KBM-7 (cell line): ENCODE measurements around the gene KCNIP3.

ENCODE experiments used
- DNase-seq: peaks from one replicate; pipeline ENCODE4 v3.0.0-alpha.2; 2015
- in situ Hi-C: fragments of 300-500 bp; cut with MboI; formaldehyde crosslinking; loops from 2 replicates; pipeline ENCODE4 v1.14.3; 2020; ENCODE audit warnings: low sequenced_read_pairs, low pct_unique_long_range_greater_than_20kb, mixed read lengths

KCNIP3 gene

DNA sequence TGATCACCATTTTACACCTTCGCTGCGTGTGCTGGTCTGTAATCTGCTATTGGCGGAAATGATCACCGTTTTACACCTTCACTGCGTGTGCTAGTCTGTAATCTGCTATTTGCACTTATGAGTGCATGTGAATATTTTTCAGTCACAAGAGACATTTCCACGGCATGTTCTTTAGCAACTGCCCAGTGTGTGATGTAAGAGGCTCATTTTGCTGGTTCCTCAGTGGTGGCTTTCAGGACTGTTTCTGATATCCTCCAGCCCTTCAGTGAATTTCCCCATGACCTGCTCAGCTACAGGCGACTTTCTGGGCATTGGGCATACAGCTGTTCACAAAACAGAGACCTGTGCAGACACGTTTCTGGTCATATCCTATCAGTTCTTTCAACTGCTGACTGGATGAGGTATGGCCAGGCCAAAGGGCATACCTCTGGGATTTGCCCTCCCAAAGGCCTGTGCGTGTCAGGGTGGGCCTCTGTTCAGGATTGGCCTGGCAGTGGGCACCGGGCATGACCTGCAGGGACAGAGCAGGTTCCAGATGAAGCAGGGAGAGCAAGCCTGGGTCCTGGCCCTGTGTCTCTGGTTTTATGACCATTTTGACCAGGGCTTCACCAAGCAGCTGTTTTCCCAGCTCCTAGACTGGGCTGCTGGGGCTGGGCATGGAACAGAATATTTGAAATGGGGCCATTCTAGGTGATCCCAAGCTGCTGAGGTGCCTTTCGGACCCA lies 23.4 kb upstream of the KCNIP3 start:
- no peak for DNase-seq
- in situ Hi-C loops, result no loop called here

GRCh38 chr2:95274291-95275150 lies 22.6 kb upstream of the KCNIP3 start, which contains the start of gene PROM2:
Gene PROM2 (plus strand): TSS chr2:95274449. CDS start chr2:95274586, 137 bp downstream.
- DNase-seq, result no peak
- in situ Hi-C loops, result no loop called here

DNA sequence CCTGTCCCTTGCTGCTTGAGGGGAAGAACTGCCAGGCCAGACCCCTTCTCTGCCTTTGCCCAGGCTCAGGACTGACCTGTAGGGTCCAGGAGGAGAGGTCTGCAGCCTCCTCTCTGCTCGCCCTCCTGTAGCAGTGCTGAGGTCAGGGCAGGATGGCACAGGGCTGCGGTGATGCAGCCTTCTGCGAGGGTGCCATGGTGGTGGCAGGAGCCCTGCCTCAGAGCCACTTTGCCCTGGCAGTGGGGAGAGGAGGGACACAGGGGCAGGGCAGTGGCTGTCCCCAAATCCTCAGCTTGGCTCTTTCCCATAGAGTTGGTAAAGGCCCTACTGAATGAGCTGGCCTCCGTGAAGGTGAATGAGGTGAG lies 22.0 kb upstream of the KCNIP3 start:
- DNase-seq, result no peak
- in situ Hi-C loops, result no loop called here

DNA sequence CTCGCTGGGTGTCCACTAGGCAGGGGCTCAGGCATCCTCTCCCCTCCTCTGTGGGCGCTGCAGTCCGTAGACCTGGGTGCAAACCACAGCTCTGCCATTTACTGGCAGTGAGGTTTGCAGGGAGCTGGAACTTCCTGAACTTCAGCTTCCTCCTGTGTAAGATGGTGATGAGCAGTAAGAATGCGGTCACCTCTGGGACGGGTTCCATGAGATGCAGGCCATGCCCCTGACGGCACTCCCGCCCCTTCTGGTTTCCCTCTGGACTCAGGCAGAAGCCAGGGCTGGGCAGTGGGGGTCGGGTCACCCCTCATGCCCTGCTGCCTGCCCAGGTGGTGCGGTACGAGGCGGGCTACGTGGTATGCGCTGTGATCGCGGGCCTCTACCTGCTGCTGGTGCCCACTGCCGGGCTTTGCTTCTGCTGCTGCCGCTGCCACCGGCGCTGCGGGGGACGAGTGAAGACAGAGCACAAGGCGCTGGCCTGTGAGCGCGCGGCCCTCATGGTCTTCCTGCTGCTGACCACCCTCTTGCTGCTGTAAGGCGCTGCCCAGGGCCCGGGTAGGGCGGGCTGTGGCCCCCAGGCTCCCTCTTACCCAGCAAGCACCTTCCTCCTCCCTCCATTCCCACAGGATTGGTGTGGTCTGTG lies 21.4 kb upstream of the KCNIP3 start:
- in situ Hi-C loops, result no loop called here
- no peak for DNase-seq

DNA sequence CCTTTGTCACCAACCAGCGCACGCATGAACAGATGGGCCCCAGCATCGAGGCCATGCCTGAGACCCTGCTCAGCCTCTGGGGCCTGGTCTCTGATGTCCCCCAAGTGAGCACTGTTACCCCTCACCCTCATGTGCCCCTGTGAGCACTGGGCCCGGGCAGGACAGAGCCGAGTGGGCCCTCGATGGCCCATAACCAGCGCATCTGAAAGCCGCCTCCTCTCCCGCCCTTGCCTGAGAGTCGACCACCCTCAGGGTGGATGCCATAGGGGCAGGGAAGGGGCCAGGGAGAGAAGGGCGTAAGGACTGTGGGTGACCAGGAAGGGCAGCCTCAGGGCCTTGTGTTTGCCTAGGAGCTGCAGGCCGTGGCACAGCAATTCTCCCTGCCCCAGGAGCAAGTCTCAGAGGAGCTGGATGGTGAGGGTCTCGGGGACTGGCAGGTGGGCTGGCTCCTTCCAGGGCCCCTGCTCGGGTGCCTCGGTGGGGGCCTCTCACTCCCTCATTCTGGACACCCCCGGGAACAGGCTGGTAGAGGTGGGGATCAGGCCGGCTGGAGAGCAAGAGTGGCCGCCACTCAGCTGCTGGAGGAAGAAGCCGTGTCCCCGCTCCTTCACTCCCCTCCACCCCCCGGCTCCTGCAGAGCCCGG lies 20.8 kb upstream of the KCNIP3 start:
- no peak for DNase-seq
- in situ Hi-C loops, result no loop called here

GRCh38 chr2:95276888-95277245 lies 20.3 kb upstream of the KCNIP3 start:
- in situ Hi-C loops, result no loop called here
- DNase-seq, result no peak

DNA sequence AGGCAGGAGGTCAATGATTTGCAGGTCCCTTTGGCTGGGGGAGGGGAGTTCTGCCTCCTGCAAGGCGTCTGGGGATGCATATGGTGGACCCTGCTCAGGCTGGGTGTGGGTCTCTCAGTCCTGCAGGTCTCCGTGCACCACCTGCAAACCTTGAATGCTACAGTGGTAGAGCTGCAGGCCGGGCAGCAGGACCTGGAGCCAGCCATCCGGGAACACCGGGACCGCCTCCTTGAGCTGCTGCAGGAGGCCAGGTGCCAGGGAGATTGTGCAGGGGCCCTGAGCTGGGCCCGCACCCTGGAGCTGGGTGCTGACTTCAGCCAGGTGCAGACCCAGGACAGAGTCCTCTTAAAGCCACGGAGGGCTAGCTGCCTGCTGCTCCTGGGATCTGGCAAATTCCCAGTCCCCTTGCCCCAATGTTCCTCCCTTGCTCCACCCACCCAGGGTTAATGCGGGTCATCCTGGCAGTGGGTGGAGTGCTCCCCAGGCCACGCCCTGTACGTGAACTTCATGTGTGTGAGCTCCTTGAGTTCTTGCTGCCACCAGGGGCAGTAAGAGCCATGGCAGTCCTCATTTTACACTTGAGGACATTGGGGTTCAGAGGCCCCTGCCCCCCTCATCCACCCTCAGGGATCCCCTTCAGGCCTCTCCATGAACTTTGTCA lies 19.8 kb upstream of the KCNIP3 start:
- in situ Hi-C loops, result no loop called here
- no peak for DNase-seq

DNA sequence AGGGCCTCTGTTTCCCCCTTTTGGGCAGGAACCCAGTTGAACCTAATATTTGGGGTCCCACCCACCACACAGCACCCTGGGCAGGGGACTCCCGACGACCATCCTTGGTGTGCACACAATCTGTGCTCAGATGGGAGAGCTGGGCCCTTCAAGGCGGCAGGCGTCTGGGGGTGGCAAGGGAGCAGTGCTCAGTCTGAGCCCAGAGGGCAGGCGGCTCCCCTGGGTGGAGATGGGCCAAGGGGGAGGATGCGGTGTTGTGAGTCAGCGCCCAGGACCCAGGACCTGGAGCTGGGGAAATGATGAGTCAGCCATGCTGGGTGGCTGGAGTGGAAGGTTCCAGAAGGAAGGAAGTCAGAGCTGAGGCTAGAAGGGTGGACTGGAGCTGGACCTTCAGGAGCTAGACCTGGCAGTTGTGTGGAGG lies 19.1 kb upstream of the KCNIP3 start:
- in situ Hi-C loops, result no loop called here
- no peak for DNase-seq

DNA sequence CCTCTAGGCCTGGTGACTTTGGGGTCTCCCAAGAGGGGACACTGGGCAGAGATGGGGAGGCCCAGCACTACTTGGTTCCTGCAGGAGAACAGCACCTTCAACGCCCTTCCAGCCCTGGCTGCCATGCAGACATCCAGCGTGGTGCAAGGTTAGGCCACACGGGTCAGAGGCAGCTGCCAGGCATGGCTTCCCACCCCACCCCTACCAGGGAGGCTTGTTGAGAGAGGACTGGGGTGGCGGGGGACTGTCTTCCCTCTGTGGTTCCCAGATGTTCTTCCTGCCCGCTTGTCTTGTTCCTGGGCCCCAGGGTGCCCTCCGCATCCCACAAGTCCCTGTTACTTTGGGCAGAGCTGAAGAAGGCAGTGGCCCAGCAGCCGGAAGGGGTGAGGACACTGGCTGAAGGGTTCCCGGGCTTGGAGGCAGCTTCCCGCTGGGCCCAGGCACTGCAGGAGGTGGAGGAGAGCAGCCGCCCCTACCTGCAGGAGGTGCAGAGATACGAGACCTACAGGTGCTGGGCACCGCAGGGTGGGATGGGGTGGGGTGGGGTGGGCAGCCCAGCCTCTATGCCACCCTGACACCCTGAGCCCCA lies 18.4 kb upstream of the KCNIP3 start:
- in situ Hi-C loops, result no loop called here
- DNase-seq, result no peak

DNA sequence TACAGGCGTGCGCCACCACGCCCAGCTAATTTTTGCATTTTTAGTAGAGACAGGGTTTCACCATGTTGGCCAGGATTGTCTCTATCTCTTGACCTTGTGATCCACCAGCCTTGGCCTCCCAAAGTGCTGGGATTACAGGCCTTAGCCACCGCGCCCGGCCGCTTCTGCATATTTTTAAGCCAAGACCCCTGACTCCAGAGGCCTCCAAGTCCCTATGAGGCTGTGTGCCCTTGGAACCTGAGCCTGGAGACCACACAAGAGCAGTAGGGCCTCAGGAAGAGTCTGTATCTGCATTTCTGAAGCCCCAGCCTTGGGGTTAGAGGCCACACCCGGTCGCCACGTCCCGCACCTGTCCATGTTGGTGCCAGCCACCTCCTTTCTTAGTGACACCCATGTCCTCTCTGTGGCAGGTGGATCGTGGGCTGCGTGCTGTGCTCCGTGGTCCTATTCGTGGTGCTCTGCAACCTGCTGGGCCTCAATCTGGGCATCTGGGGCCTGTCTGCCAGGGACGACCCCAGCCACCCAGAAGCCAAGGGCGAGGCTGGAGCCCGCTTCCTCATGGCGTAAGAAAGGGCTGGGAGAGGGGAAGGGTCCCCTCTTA lies 17.6 kb upstream of the KCNIP3 start:
- in situ Hi-C loops, result no loop called here
- DNase-seq, result no peak

GRCh38 chr2:95281071-95281470 lies 16.1 kb upstream of the KCNIP3 start:
- in situ Hi-C loops, result no loop called here
- no peak for DNase-seq

DNA sequence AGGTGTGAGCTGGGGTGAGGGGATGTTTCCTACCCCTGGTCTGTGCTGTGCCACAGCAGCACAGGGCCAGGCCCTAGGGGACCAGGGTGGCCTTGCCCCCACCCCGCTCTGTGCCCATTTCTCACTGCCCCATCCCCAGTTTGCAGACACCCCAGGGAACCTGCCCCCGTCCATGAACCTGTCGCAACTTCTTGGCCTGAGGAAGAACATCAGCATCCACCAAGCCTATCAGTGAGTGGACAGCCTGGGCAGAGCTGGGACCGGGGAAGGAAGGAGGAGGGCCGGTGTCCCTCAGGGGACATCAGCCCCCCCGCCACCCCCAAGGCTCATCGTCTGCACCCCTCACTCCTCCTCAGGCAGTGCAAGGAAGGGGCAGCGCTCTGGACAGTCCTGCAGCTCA lies 15.4 kb upstream of the KCNIP3 start:
- no peak for DNase-seq
- in situ Hi-C loops, result no loop called here

DNA sequence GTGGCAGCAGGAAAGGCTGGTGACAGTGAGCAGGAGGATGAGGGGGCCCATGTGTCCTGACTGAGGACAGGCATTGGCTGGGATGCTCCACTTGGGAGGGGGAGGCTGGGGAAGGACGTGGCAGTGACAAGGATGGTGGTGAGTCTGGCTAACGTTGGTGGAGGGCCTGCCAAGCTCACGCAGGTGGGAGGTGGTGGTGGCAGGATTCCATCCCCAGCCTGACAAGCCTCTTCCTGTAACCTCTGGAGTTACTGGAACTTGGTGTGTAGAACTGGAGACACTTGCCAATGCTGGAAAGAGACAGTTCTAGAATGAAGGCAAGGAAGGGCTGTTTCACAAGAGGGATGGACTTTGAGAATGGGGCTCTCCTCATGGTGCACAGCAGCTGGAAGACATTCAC lies 14.7 kb upstream of the KCNIP3 start:
- no peak for DNase-seq
- in situ Hi-C loops, result no loop called here

GRCh38 chr2:95283562-95283961 lies 13.6 kb upstream of the KCNIP3 start:
- DNase-seq, result no peak
- in situ Hi-C loops, result no loop called here

DNA sequence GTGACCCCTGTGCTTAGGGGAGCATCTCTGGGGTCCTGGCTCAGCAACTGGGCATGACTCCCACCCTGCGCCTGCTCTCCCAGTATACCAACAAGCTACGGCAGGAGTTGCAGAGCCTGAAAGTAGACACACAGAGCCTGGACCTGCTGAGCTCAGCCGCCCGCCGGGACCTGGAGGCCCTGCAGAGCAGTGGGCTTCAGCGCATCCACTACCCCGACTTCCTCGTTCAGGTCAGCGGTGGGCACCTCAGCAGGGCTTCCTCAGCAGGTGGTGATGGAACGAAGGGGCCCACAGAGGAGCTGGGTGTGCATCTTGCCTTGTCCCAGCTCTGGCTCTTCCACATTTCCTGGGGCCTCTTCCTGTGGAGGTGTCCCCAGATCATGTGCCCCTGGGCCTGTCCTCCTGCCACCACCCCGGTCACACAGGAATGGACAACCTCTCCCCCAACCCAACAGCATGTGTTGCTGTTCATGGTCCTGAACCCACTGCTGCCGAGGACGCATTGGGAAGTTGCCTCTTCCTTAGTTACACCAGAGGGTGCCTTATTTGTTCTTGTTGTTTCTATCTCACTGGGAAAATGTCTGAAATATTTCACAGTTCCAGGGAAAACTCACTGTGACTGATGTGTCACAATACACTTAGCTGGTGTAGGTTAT lies 12.1 kb upstream of the KCNIP3 start:
- DNase-seq, result no peak
- in situ Hi-C loops, result no loop called here

GRCh38 chr2:95285542-95285932 lies 11.6 kb upstream of the KCNIP3 start:
- no peak for DNase-seq
- in situ Hi-C loops, result no loop called here

- in situ Hi-C loops, result no loop called here
- no peak for DNase-seq
Measured at GRCh38 chr2:95287336-95287735, 9.8 kb upstream of the KCNIP3 start.

- in situ Hi-C loops, result no loop called here
- no peak for DNase-seq
Measured at GRCh38 chr2:95287806-95288205, 9.3 kb upstream of the KCNIP3 start.
